ENCODE results near the gene SPATA33. TPM values are rescaled to one million over a fixed set of nuclear protein-coding genes. Genes with fewer than 3 reads are reported as not detected.

Gene SPATA33
- total RNA-seq, 2 donors from 2014 or later = 7.1 to 9.1 TPM

GRCh38 chr16:89700100-89700648 lies 42.5 kb downstream of the SPATA33 start:
- intact Hi-C loops (cut with DNase I, micrococcal nuclease) = loop anchor here (10.0 kb wide), 1 partner anchor 95 kb away; no protein-coding TSS in a partner anchor
- DNase-seq (peak; percentile 100), ATAC-seq (peak; percentile 62)

GRCh38 chr16:89700649-89701424 lies 43.2 kb downstream of the SPATA33 start:
- DNase-seq (peak; percentile 74 to 81), ATAC-seq (peak; percentile 52)
- intact Hi-C loops (cut with DNase I, micrococcal nuclease) = loop anchor here (10.0 kb wide), 1 partner anchor 94 kb away; no protein-coding TSS in a partner anchor

GRCh38 chr16:89701425-89702406 lies 44.1 kb downstream of the SPATA33 start, which contains the start of gene SPATA2L:
TSS of gene SPATA2L (minus strand) at chr16:89701705. CDS start at chr16:89701232, 473 bp downstream.
- DNase-seq = peak; percentile 96 to 97
- intact Hi-C loops (cut with DNase I, micrococcal nuclease) = loop anchor here (10.0 kb wide), 1 partner anchor 93 kb away; no protein-coding TSS in a partner anchor
- peak; percentile 71 for ATAC-seq

- DNase-seq (no peak), ATAC-seq (no peak)
- intact Hi-C loops (cut with DNase I, micrococcal nuclease) = loop anchor here (10.0 kb wide), 1 partner anchor 91 kb away; no protein-coding TSS in a partner anchor
These were observed 46.6 kb downstream of the SPATA33 start for GRCh38 chr16:89704281-89704680.

GRCh38 chr16:89705006-89705405 lies 47.4 kb downstream of the SPATA33 start:
- no peak for ATAC-seq
- DNase-seq = no peak
- intact Hi-C loops (cut with DNase I, micrococcal nuclease) = loop anchor here (10.0 kb wide), 1 partner anchor 90 kb away; no protein-coding TSS in a partner anchor

- intact Hi-C loops (cut with DNase I, micrococcal nuclease) = loop anchor here (10.0 kb wide), 1 partner anchor 88 kb away; no protein-coding TSS in a partner anchor
- ATAC-seq (no peak), DNase-seq (no peak)
These were observed 49.1 kb downstream of the SPATA33 start for GRCh38 chr16:89706518-89707260.

GRCh38 chr16:89707695-89708094 lies 50.1 kb downstream of the SPATA33 start:
- ATAC-seq = no peak
- intact Hi-C loops (cut with DNase I, micrococcal nuclease) = loop anchor here (10.0 kb wide), 1 partner anchor 87 kb away; no protein-coding TSS in a partner anchor
- no peak for DNase-seq

- DNase-seq (peak; percentile 77 to 78), ATAC-seq (peak; percentile 82)
- intact Hi-C loops (cut with DNase I, micrococcal nuclease) = loop anchor here (10.0 kb wide), 1 partner anchor 86 kb away; no protein-coding TSS in a partner anchor
These were observed 50.9 kb downstream of the SPATA33 start for GRCh38 chr16:89708481-89708931.

- intact Hi-C loops (cut with DNase I, micrococcal nuclease) = loop anchor here (10.0 kb wide), 1 partner anchor 86 kb away; no protein-coding TSS in a partner anchor
- ATAC-seq = no peak
- DNase-seq = no peak
These were observed 51.5 kb downstream of the SPATA33 start for GRCh38 chr16:89709166-89709565.

GRCh38 chr16:89709716-89710432 lies 52.2 kb downstream of the SPATA33 start:
- DNase-seq = no peak
- ATAC-seq = no peak
- intact Hi-C loops (cut with DNase I, micrococcal nuclease) = loop anchor here (10.0 kb wide), 1 partner anchor 85 kb away; no protein-coding TSS in a partner anchor

GRCh38 chr16:89710709-89711564 lies 53.3 kb downstream of the SPATA33 start:
- intact Hi-C loops (cut with DNase I, micrococcal nuclease) = no loop called here
- no peak for ATAC-seq
- no peak for DNase-seq

GRCh38 chr16:89711601-89712273 lies 54.1 kb downstream of the SPATA33 start:
- ATAC-seq = peak; percentile 65
- intact Hi-C loops (cut with DNase I, micrococcal nuclease) = no loop called here
- peak in 1 of 2 donors; percentile 81 for DNase-seq

GRCh38 chr16:89712274-89712781 lies 54.7 kb downstream of the SPATA33 start:
- ATAC-seq (no peak), DNase-seq (no peak)
- intact Hi-C loops (cut with DNase I, micrococcal nuclease) = no loop called here

- no peak for DNase-seq
- intact Hi-C loops (cut with DNase I, micrococcal nuclease) = no loop called here
- no peak for ATAC-seq
These were observed 58.9 kb downstream of the SPATA33 start for GRCh38 chr16:89716493-89716892.

GRCh38 chr16:89716916-89717687 lies 59.5 kb downstream of the SPATA33 start:
- ATAC-seq (no peak), DNase-seq (no peak)
- intact Hi-C loops (cut with DNase I, micrococcal nuclease) = no loop called here
